Lower leg skin (tissue), 4 donors: Measurements from ENCODE around the gene ISL1. TPM values are rescaled to one million over a fixed set of nuclear protein-coding genes. Genes with fewer than 3 reads are reported as not detected.

ENCODE experiments used
- DNase-seq, 2 donors: peaks; one replicate each; pipeline ENCODE4 v3.0.0-alpha.2; 2019; ENCODE audit warnings: low spot score in 2 of 2
- H3K4me3 ChIP-seq: fragments of 200-600 bp; sonication (generic); 2 replicates; pipeline ENCODE4 v1.5.1; 2017; ENCODE audit warnings: mild to moderate bottlenecking, low read depth; ENCODE audit not compliant: poor library complexity, severe bottlenecking
- POLR2A ChIP-seq, 2 donors: fragments of 450-650 bp; IDR thresholded peaks; one replicate each; pipeline ENCODE4 v1.6.1; 2016 to 2017; ENCODE audit warnings: antibody characterized with exemption in 2 of 2, mild to moderate bottlenecking in 1 of 2, moderate library complexity in 1 of 2
- WGBS, 2 donors: methylation state at CpG; one replicate each; pipeline ENCODE4 v1.1.5; 2018; 5-methylcytosine and 5-hydroxymethylcytosine counted together
- intact Hi-C: fragments of 100-400 bp; cut with DNase I; formaldehyde crosslinking; loops from one replicate; pipeline ENCODE4 v1.15.0; 2023; ENCODE audit warnings: low total_unique reads
- total RNA-seq, 4 donors: library from RNA; depleted of rRNA; stranded (reverse); fragments of >200 nt; gene quantifications; one replicate each; pipeline ENCODE4 v1.1.0, GENCODE V29; 2016
- TF ChIP-seq, protein P1 (sequence below), 3 donors: fragments of 450-650 bp; IDR thresholded peaks; one replicate each; pipeline ENCODE4 v1.5.1; 2016; ENCODE audit warnings: antibody characterized with exemption in 3 of 3, mild to moderate bottlenecking in 3 of 3, moderate library complexity in 2 of 3

ISL1 gene
- total RNA-seq, 4 donors from 2014 or later = 0.76 to 2.0 (median 1.7) TPM

DNA sequence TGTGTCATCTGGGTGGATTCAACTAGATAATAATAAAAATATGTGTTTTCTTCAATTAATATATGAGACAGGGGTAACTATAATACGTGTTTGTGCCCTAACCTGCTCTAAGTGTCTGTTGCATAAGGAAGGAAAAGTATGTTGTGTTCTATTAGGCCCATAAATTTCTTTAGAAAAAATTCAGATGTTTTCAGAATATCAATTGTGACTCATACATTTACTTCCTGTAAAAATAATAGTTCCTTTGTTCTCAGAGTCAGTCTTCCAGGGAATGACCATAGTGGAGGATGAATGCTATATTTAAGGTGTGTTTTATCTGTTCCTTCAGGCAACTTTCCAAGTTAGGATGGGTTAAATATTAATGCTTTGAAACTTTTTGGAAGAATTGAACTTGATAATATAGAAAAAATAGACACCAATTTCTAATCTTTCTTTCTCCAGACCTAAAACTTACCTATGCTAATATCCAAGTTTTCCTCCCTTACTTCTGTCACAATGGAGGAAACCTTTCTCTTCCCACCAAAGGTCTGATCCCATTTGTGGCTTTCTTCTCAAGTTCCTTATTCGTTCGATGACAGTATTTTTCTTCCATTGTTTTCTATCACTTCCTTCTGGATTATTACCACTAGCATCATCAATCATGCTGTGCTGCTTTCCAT lies 49.9 kb downstream of the ISL1 start:
- H3K4me3 ChIP-seq = no peak overlapping the region
- DNase-seq = no peak
- TF ChIP-seq, protein P1, sequence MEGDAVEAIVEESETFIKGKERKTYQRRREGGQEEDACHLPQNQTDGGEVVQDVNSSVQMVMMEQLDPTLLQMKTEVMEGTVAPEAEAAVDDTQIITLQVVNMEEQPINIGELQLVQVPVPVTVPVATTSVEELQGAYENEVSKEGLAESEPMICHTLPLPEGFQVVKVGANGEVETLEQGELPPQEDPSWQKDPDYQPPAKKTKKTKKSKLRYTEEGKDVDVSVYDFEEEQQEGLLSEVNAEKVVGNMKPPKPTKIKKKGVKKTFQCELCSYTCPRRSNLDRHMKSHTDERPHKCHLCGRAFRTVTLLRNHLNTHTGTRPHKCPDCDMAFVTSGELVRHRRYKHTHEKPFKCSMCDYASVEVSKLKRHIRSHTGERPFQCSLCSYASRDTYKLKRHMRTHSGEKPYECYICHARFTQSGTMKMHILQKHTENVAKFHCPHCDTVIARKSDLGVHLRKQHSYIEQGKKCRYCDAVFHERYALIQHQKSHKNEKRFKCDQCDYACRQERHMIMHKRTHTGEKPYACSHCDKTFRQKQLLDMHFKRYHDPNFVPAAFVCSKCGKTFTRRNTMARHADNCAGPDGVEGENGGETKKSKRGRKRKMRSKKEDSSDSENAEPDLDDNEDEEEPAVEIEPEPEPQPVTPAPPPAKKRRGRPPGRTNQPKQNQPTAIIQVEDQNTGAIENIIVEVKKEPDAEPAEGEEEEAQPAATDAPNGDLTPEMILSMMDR (IDR thresholded peaks at IDR 0.05) = no peak
- no peak for TF ChIP-seq POLR2A (IDR thresholded peaks at IDR 0.05)
- intact Hi-C loops = no loop called here
- 65 to 66% methylated on average over 3 of the region's 3 CpGs for WGBS, 2 donors

DNA sequence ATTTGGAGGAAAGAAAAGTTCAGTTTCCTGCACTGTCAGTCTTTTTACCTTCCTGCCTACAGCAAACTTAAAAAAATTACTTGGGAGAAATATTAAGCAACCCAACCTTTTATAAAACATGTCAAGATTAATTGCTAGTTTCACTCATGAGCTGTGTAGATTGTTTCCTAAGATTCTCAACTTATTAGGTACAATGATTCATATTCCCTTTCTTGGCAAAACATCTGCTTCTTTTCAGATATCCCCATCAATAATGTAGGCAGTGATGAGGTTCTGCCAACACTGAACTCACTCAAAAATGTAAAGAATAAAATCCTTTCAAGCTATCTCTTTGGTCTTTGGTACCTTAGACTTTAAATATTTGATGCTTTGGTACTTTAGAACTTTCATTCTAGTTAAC lies 56.0 kb downstream of the ISL1 start:
- no peak overlapping the region for H3K4me3 ChIP-seq
- DNase-seq = no peak
- no peak for TF ChIP-seq POLR2A (IDR thresholded peaks at IDR 0.05)
- TF ChIP-seq, protein P1 (IDR thresholded peaks at IDR 0.05) = no peak
- intact Hi-C loops = no loop called here
